ENCODE data around the gene NEU1.
A peak's percentile ranks its signal among the peaks of the same experiment; 100 is the strongest.
"Not testable (repeated sequence)": the region's sequence is repeated elsewhere in the genome, so short reads cannot be mapped to it uniquely, and the experiment has no call there.

NEU1 gene

DNA sequence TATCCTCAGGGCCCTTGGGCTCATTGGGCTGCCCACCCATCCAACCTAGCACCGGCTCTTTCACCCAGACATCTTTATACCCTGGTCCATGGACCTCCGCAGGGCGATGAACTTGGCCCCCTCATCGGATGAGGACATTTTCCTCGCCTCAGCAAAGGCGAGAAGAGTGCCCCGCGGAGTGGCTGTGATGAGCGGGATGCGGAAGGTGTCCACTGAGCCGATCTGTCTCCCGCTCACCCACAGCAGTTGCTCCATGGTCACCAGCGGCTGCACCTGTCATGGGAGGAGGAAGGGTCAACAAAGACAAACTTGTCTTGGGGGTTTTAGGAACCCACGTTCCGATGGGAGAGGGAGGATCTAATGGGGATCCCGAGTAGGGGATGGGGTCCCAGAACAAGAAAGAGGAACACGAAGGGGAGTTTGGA lies 690 bp downstream of the NEU1 start:
- TF ChIP-seq, protein P1, sequence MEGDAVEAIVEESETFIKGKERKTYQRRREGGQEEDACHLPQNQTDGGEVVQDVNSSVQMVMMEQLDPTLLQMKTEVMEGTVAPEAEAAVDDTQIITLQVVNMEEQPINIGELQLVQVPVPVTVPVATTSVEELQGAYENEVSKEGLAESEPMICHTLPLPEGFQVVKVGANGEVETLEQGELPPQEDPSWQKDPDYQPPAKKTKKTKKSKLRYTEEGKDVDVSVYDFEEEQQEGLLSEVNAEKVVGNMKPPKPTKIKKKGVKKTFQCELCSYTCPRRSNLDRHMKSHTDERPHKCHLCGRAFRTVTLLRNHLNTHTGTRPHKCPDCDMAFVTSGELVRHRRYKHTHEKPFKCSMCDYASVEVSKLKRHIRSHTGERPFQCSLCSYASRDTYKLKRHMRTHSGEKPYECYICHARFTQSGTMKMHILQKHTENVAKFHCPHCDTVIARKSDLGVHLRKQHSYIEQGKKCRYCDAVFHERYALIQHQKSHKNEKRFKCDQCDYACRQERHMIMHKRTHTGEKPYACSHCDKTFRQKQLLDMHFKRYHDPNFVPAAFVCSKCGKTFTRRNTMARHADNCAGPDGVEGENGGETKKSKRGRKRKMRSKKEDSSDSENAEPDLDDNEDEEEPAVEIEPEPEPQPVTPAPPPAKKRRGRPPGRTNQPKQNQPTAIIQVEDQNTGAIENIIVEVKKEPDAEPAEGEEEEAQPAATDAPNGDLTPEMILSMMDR (IDR thresholded peaks at IDR 0.05; ENCODE audit: low read depth, low read length): no peak
- H3K4me3 ChIP-seq (replicated peaks in 1 of 2; ENCODE audit: low read depth in 2 of 2, low read length in 2 of 2): peak overlapping the region; percentile 90 to 98
- no peak for DNase-seq (ENCODE audit: low read depth in 2 of 2)

DNA sequence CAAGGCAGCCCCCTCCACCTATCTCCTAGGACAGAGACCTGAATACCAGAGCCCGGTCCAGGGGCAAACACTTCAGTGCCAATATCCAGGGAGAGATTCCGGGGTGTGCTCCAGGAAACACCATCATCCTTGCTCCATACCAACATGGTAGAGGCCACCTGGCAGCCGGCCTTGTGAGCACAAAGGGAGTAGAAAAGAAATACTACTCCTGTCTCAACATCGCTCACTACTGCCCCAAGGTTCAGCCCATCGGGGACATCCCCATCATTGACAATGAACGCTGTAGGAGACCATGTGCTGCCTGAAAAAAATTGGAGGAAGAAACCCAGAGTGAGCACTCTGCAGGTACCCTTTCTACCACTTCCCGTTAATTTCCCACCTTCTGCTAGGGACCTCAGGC lies 1.5 kb downstream of the NEU1 start:
- DNase-seq (ENCODE audit: low read depth in 2 of 2): no peak
- TF ChIP-seq, protein P1 (IDR thresholded peaks at IDR 0.05; ENCODE audit: low read depth, low read length): no peak

DNA sequence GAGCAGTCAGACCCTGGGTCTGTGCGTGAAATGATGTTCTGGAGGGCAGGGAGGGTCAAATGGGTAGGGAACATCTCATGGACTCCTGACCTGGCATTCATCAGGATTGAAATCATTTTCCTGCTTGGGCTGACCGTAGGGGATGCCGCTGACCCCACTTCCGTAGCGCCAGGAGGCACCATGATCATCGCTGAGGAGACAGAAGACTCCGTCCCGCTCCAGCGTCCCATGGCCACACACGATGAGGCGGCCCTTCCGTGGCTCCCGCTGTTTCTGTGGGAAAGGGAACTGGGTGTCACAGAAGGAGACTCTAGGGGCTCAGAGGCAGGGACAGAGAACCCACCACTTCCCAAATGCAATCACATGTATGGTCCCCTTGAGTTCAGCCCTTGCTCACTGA lies 2.3 kb downstream of the NEU1 start:
- DNase-seq (ENCODE audit: low read depth in 2 of 2): no peak
- TF ChIP-seq, protein P1 (IDR thresholded peaks at IDR 0.05; ENCODE audit: low read depth, low read length): no peak
- H3K4me3 ChIP-seq (replicated peaks in 1 of 2; ENCODE audit: low read depth in 2 of 2, low read length in 2 of 2): no peak overlapping the region

More for the DNA sequence above, 1.5 kb downstream of the NEU1 start:
- H3K4me3 ChIP-seq (replicated peaks in 1 of 2; ENCODE audit: low read depth in 2 of 2, low read length in 2 of 2): no peak overlapping the region

DNA sequence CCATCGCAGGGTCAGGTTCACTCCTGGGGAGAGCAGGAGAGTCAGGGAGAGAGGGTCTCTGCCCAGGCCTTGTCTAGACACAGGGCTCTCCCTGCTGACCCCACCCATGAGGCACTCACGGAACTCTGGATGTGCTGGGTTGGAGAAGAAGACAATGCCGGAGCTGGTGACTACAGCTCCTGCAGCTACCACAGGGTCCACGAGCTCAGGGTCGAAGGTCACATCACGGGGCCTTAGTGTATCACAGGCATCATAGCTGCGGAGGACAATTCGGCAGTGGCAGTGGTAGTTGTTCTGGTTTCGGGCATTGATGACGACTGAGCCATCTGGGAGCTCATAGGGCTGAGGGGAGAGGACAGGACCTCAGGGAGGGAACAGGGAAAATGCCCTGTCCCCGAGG lies 2.7 kb downstream of the NEU1 start:
- DNase-seq (ENCODE audit: low read depth in 2 of 2): no peak
- TF ChIP-seq, protein P1 (IDR thresholded peaks at IDR 0.05; ENCODE audit: low read depth, low read length): no peak
- no peak overlapping the region for H3K4me3 ChIP-seq (replicated peaks in 1 of 2; ENCODE audit: low read depth in 2 of 2, low read length in 2 of 2)

DNA sequence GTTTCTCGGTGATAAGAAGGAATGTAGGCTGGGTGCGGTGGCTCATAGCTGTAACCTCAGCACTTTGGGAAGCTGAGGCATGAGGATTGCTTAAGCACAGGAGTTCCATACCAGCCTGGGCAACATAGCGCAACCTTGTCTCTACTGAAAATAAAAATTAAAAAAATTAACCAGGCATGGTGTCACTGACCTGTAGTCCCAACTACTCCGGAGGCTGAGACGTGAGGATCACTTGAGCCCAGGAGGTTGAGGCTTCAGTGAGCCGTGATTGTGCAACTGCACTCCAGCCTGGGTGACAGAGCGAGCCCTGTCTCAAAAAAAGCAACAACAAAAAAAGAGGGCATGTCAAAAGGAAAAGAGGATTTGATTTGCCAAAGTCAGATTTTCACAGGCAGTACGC lies 3.9 kb downstream of the NEU1 start:
- TF ChIP-seq, protein P1 (IDR thresholded peaks at IDR 0.05; ENCODE audit: low read depth, low read length): no peak
- H3K4me3 ChIP-seq (replicated peaks in 1 of 2; ENCODE audit: low read depth in 2 of 2, low read length in 2 of 2): no peak overlapping the region
- DNase-seq (ENCODE audit: low read depth in 2 of 2): no peak

DNA sequence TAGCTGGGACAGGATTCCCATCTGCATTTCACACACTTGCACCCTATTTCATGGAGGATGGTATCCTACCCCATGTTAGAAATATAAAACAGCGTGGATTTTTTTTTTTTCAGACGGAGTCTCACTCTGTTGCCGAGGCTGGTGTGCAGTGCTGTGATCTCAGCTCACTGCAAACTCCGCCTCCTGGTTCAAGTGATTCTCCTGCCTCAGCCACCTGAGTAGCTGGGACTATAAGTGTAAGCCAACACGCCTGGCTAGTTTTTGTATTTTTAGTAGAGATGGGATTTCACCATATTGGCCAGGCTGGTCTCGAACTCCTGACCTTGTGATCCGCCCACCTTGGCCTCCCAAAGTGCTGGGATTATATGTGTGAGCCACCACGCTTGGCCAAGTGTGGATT lies 4.8 kb downstream of the NEU1 start:
- DNase-seq (ENCODE audit: low read depth in 2 of 2); H3K4me3 ChIP-seq (replicated peaks in 1 of 2; ENCODE audit: low read depth in 2 of 2, low read length in 2 of 2): not testable (repeated sequence)

DNA sequence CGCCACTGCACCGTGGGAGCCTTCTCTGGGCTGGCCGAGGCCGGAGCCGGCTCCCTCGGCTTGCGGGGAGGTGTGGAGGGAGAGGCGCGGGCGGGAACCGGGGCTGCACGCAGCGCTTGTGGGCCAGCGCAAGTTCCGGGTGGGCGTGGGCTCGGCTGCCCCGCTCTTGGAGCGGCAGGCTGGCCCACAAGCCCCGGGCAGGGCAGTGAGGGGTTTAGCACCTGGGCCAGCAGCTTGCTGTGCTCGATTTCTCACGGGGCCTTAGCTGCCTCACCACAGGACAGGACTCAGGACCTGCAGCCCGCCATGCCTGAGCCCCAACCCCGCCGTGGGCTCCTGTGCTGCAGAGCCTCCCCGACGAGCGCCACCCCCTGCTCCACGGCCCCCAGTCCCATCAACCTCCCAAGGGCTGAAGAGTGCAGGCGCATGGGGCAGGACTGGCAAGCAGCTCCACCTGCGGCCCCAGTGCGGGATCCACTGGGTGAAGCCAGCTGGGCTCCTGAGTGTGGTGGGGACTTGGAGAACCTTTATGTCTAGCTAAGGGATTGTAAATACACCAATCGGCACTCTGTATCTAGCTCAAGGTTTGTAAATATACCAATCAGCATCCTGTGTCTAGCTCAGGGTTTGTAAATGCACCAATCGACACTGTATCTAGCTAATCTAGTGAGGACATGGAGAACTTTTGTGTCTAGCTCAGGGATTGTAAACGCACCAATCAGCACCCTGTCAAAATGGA lies 10.5 kb downstream of the NEU1 start:
- not testable (repeated sequence) for H3K4me3 ChIP-seq (replicated peaks in 1 of 2; ENCODE audit: low read depth in 2 of 2, low read length in 2 of 2); DNase-seq (ENCODE audit: low read depth in 2 of 2)

DNA sequence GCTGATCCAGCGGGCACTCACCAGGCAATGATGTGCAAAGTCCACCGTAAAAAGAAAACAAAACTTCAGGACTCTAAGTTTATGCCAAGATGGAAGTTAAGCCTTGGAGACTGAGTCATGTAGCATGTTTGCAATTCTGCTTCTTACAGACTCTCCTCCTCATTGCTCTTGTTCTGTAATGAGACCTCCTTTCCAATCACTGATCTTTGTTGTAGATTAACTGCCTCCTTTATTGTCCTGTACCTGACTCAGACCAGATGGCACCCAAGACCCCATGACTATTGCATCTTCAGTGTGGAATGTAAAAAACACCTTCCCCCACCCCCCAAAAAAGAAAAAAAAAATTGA lies 11.2 kb downstream of the NEU1 start:
- TF ChIP-seq, protein P1 (IDR thresholded peaks at IDR 0.05; ENCODE audit: low read depth, low read length): no peak
- no peak overlapping the region for H3K4me3 ChIP-seq (replicated peaks in 1 of 2; ENCODE audit: low read depth in 2 of 2, low read length in 2 of 2)
- peak in 1 of 2 donors; percentile 58 for DNase-seq (ENCODE audit: low read depth in 2 of 2)
